GM12873 (cell line): Measurements from ENCODE around the gene FAM110A.

Experiments
- CTCF ChIP-seq: IDR thresholded peaks from 2 replicates; pipeline ENCODE4 v1.5.1; 2012; ENCODE audit warnings: low read depth, mild to moderate bottlenecking, moderate library complexity, low read length, control low read depth; ENCODE audit not compliant: insufficient read depth; ENCODE audit errors: missing control alignments

FAM110A gene

DNA sequence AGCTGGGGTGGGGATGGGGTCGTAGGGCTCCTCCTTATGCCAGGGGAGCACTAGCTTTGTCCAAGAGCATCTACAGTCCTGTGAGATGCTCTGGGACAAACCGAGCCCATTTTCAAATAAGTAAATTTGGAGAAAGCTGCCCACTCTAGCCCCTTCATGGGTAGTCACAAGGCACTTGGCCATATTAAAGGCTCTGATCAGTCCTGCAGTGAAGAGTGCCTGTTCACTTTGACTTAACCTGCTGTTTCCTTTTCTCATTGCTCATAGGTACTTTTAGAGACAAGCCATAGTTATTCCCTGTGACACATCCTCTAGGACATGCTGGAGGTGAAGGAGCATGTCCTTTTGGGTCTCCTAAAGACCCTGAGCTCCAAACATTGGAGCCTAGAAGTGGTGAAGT, 38.4 kb downstream of the FAM110A start:
- no peak for TF ChIP-seq CTCF

DNA sequence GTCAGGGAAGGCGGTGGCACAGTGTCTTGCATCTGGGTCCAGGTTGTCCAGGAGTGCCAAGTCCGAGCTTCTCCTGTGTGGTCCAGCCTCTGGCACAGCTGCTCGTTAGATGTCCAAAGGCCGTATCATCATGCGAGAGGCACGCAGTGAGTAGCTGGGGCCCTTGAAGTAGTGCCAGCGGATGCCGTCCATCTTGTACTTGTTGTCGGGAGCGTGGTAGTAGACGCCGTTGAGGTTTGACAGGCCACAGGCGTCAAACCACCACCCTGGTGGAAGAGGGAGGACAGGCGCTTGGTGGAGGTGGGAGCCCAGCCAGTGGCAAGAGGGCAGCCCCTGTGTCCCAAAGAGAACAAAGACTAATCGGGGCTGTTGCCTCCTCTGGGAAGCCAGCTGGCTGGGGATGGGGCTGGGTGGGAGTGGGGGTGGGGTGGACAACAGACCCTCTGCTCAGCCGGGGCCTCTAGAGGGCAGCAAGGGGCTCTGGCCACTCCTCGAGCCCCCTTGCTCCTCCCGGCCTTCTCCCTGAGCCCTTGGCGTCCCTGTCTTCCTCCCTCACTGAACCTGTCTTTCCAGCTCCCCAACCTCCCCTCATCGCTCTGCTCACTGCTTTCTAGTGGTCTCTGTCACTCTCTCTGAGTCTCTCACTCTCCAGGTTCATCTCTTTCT, 39.5 kb downstream of the FAM110A start:
- TF ChIP-seq CTCF: no peak

DNA sequence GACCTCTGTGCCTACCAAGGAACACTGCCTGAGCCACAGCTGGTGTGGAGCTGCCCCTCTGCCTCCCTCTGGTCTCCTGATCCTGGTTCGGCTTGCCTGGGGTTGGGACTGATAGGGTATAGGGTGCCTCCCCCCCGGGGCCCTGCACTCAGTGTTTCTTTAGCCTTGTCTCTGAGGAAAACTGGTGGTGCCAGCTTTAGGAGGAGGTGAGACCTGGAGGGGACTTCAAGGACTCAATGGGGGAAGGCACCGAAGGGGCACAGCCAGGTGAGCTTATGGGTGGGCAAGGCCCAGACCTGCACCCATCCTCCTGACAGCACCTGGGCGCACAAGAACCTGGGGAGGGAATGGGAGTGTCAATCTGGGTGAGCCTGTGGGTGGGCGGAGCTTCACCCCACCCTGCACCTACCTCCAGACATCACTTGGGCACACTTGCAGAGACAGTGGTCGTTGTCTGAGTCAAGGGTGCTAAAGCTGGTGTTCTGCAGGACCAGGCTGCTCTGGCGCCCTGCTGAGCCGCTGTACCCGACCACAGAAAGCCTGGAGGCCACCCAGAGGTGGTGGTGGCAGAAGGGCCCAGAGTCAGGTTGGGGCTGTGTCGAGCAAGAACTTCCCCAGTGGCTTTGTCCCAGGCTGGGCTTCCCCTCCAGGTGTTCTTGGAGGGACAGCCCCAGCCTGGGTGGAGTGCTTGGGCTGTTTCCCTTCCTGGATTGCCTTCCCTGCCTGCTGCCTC, 40.5 kb downstream of the FAM110A start:
- no peak for TF ChIP-seq CTCF

DNA sequence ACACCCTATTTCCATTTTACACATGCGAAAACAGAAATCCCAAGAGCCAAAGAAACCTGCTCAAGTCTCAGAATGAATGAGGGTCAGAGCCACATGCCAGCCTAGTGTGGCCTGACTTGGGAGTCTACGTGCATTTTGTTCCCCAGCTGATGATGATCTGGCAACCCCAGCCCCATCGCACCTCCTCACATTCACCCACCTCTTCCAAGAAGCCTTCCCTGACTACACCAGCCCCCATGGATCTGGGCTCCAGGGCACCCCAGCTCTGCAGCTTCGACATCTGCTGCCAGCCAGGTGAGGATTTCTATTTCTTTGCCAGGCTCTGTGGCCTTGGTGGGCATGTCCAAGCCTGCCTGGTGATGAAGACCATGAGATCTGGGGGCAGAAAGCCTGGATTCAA, 41.6 kb downstream of the FAM110A start:
- no peak for TF ChIP-seq CTCF

GRCh38 chr20:877814-878213, 44.3 kb downstream of the FAM110A start:
- no peak for TF ChIP-seq CTCF

DNA sequence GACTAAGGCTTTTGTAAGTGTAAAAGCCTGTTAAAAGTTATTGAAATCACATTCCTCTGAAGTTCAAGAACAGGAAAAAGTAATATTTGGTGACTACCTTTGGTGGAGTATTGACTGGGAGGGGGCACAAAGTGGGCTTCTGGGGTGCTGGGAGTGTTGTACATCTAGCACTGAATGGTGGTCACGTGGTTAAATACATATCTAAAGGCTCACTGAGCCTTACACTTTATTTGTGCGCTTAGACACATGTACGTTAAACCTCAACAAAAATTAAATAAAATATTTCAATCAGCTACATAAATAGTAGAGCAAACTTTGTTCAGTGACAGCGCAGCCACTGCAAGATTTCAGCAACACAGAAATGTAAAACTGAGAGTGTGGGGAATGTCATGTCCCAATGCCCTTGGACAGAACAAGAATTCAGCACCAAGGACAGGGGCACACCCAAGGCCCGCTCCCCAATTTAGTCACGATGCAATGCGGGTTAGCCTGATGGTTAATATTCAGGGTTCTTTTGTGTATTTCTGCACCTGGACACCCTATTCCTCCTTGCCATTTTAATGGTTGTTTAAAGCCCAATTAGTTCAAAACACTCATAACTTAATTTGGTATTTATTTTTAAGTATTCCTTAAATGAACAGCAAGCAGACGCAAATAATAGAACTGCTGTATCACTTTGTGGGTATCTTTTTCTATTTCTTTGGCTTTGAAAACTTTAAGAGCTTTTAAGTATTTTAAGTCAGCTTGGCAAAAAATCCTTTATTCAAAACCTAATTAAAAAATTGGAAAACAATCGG, 45.2 kb downstream of the FAM110A start:
- no peak for TF ChIP-seq CTCF

DNA sequence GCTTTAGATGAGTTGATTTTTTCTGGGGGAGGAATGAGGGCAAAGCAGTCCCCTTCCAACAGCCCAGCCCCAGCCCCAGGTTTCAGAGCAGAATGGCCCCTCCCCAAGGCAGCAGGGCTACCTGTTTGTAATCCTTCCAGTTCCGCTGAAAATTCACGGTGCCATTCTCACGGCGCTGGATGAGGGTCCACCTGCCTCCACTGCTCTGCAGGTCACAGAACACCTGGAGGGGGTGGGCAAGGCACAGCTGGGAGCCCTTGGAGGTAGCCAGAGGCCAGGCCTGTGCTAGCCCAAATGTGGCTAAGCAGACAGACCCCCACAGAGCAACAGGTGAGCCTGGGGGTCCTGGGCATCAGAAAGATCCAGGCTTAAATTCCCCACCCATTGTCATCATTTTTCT, 46.1 kb downstream of the FAM110A start:
- TF ChIP-seq CTCF: no peak
